CD4-positive, CD25-positive, alpha-beta regulatory T cell (primary cell): ENCODE data around the gene ACSS2. TPM values are rescaled to one million over a fixed set of nuclear protein-coding genes. Genes with fewer than 3 reads are reported as not detected.
"Not testable (repeated sequence)": the region's sequence is repeated elsewhere in the genome, so short reads cannot be mapped to it uniquely, and the experiment has no call there.

ENCODE experiments used
- ATAC-seq, 2 donors: fragments of 150-1000 bp; cut with Tn5 transposase; one replicate each; pipeline ENCODE4 v1.10.0; 2021; ENCODE audit warnings: low read depth in 2 of 2, moderate number of reproducible peaks in 2 of 2, moderate library complexity in 1 of 2
- DNase-seq, 3 donors: peaks; one replicate each; pipeline versions ENCODE4 v3.0.0 to v3.0.0-alpha.2; 2012 to 2022; ENCODE audit warnings: mixed read lengths in 1 of 3
- H3K27ac ChIP-seq: one replicate; pipeline ENCODE4 v1.7.0; 2013; ENCODE audit warnings: mild to moderate bottlenecking, low read length; ENCODE audit not compliant: insufficient read depth, poor library complexity, severe bottlenecking
- H3K27me3 ChIP-seq: one replicate; pipeline ENCODE4 v1.7.0; 2013; ENCODE audit warnings: low read length; ENCODE audit not compliant: control insufficient read depth, insufficient read depth
- H3K36me3 ChIP-seq: one replicate; pipeline ENCODE4 v1.7.0; 2013; ENCODE audit warnings: mild to moderate bottlenecking, low read length, moderate library complexity; ENCODE audit not compliant: control insufficient read depth, insufficient read depth
- H3K4me1 ChIP-seq: 2 replicates; pipeline ENCODE4 v1.7.0; 2013; ENCODE audit warnings: mild to moderate bottlenecking, low read length; ENCODE audit not compliant: insufficient read depth, control insufficient read depth, poor library complexity, severe bottlenecking
- H3K4me3 ChIP-seq: one replicate; pipeline ENCODE4 v1.7.0; 2013; ENCODE audit warnings: low read depth, mild to moderate bottlenecking, low read length, moderate library complexity
- H3K9me3 ChIP-seq, 2 experiments: 1 replicate in 1 of 2; 2 replicates in 1 of 2; pipeline ENCODE4 v1.7.0; 2013; ENCODE audit warnings: low read length in 2 of 2, mild to moderate bottlenecking in 1 of 2, moderate library complexity in 1 of 2; ENCODE audit not compliant: control insufficient read depth in 2 of 2
- H3K27ac Mint-ChIP-seq, 3 donors: one replicate each; pipeline ENCODE4 v1.8.0; 2020 to 2022; ENCODE audit warnings: mild to moderate bottlenecking in 3 of 3, mixed read lengths in 3 of 3, moderate library complexity in 2 of 3
- H3K27me3 Mint-ChIP-seq: one replicate; pipeline ENCODE4 v1.8.0; 2022; ENCODE audit warnings: mild to moderate bottlenecking, mixed read lengths
- H3K36me3 Mint-ChIP-seq: one replicate; pipeline ENCODE4 v1.8.0; 2020; ENCODE audit warnings: mixed read lengths
- H3K4me1 Mint-ChIP-seq, 4 donors: one replicate each; pipeline ENCODE4 v1.8.0; 2020 to 2022; ENCODE audit warnings: mixed read lengths in 4 of 4, mild to moderate bottlenecking in 1 of 4
- H3K4me3 Mint-ChIP-seq, 4 donors: one replicate each; pipeline ENCODE4 v1.8.0; 2020 to 2022; ENCODE audit warnings: mild to moderate bottlenecking in 4 of 4, mixed read lengths in 4 of 4, moderate library complexity in 3 of 4
- H3K9me3 Mint-ChIP-seq, 7 donors: one replicate each; pipeline ENCODE4 v1.8.0; 2020 to 2022; ENCODE audit warnings: mixed read lengths in 7 of 7, mild to moderate bottlenecking in 3 of 7, moderate library complexity in 2 of 7
- polyA plus RNA-seq, 4 donors: library from polyadenylated mRNA; unstranded; fragments of 300-500 nt; fragmentation: Illumina TruSeq; gene quantifications; one replicate each; pipeline ENCODE4 v1.2.3, GENCODE V29; 2021
- total RNA-seq: library from RNA; stranded (reverse); gene quantifications from one replicate; pipeline ENCODE4 v1.2.3, GENCODE V29; 2022

The ACSS2 gene
- total and polyA plus RNA-seq, 5 donors from 2014 or later: 8.8 to 14.1 (median 11.7) TPM

DNA sequence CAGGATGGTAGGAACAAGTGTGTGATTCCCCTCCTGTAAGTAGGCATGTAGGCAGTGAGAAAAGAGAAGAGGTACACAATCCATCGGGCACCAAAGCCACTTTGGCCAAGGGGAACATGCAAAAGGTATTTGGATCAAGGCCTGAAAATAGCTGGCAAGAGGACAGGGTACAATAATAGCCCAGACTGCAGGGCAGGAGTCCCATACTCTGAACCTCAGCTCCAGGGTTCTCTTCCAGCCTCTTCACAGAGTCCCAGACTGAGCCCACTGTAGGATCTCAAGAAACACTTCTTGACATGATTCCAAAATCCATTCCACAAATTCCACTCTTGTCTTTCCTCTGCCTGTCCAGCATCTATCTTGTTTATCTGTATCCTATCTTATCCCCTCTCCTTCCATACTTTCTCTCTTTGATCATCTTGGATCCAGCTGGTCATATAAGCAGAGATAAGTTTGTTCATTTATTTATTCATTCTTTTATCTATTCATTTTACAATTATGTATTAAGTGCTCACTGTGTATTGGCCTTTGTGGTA is 19.7 kb downstream of the ACSS2 start:
- Mint-ChIP-seq H3K27ac (no peak overlapping the region), H3K4me1 (peaks cover 8 to 17% (median 13%) of the 10 kb centered on the region in 4 donors), H3K9me3 (peaks cover 0 to 4% (median 0%) of the 10 kb centered on the region in 7 donors), H3K27me3 (no peaks in the 10 kb centered on the region), H3K36me3 (peaks cover 12% of the 10 kb centered on the region), H3K4me3 (no peak overlapping the region)
- no peaks in the 10 kb centered on the region for H3K36me3 ChIP-seq
- no peak overlapping the region for H3K27ac ChIP-seq
- H3K27me3 ChIP-seq: no peaks in the 10 kb centered on the region
- no peaks in the 10 kb centered on the region for H3K4me1 ChIP-seq
- H3K9me3 ChIP-seq: no peaks in the 10 kb centered on the region
- DNase-seq (no peak), ATAC-seq (no peak)
- H3K4me3 ChIP-seq: no peak overlapping the region

DNA sequence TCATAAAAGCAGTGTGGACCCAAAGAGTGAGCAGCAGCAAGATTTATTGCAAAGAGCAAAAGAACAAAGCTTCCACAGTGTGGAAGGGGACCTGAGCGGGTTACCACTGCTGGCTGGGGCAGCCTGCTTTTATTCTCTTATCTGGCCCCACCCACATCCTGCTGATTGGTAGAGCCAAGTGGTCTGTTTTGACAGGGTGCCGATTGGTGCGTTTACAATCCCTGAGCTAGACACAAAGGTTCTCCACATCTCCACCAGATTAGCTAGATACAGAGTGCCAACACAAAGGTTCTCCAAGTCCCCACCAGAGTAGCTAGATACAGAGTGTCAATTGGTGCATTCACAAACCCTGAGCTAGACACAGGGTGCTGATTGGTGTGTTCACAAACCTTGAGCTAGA is 21.7 kb downstream of the ACSS2 start:
- not testable (repeated sequence) for H3K36me3 ChIP-seq, H3K4me3 ChIP-seq, DNase-seq, H3K4me1 ChIP-seq, H3K4me3 Mint-ChIP-seq, H3K27ac ChIP-seq, H3K9me3 ChIP-seq, H3K9me3 Mint-ChIP-seq, ATAC-seq, H3K27ac Mint-ChIP-seq, H3K27me3 Mint-ChIP-seq, H3K27me3 ChIP-seq
- H3K36me3 Mint-ChIP-seq: peaks cover 12% of the 10 kb centered on the region
- peaks cover 0 to 12% (median 2%) of the 10 kb centered on the region in 4 donors for H3K4me1 Mint-ChIP-seq

DNA sequence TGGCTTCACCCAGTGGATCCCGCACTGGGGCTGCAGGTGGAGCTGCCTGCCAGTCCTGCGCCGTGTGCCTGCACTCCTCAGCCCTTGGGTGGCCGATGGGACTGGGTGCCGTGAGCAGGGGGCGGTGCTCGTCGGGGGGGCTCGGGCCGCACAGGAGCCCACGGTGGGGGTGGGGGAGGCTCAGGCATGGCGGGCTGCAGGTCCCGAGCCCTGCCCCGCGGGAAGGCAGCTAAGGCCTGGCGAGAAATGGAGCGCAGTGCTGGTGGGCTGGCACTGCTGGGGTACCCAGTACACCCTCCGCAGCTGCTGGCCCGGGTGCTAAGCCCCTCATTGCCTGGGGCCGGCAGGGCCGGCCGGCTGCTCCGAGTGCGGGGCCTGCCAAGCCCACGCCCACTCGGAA is 22.3 kb downstream of the ACSS2 start:
- not testable (repeated sequence) for H3K4me3 Mint-ChIP-seq, ATAC-seq, H3K27ac Mint-ChIP-seq, H3K27me3 ChIP-seq, H3K27me3 Mint-ChIP-seq, H3K36me3 ChIP-seq, H3K27ac ChIP-seq, H3K4me1 ChIP-seq, H3K9me3 Mint-ChIP-seq, H3K9me3 ChIP-seq, H3K4me3 ChIP-seq, DNase-seq
- Mint-ChIP-seq H3K4me1 (peaks cover 0 to 12% (median 3%) of the 10 kb centered on the region in 4 donors), H3K36me3 (peaks cover 12% of the 10 kb centered on the region)

DNA sequence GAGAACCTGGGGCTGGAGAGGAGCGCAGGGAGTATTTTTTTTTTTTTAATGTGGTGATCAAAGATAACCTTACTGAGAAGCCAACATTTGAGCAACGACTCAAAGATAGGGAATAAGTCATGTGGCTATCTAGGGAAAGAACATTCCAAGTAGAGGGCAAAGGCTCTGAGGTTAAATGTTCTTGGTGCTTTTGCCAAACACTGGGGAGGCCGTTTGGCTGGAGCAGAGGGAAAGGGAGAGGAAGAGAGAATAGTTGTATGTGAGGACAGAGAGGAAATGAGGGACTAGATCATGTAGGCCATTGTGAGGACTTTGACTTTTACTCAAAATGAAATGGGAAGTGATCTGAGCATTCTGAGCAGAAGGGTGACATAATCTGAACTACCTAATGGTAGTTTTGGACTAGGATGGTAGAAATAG is 27.8 kb downstream of the ACSS2 start:
- Mint-ChIP-seq H3K4me3 (no peak overlapping the region), H3K9me3 (peaks cover 0 to 4% (median 0%) of the 10 kb centered on the region in 7 donors), H3K27me3 (no peaks in the 10 kb centered on the region), H3K27ac (no peak overlapping the region), H3K36me3 (no peaks in the 10 kb centered on the region), H3K4me1 (peaks cover 5 to 12% (median 7%) of the 10 kb centered on the region in 4 donors)
- Histone ChIP-seq H3K4me3 (no peak overlapping the region), H3K27me3 (no peaks in the 10 kb centered on the region), H3K36me3 (no peaks in the 10 kb centered on the region), H3K27ac (no peak overlapping the region), H3K9me3 (no peaks in the 10 kb centered on the region), H3K4me1 (no peaks in the 10 kb centered on the region)
- DNase-seq (no peak), ATAC-seq (no peak)

DNA sequence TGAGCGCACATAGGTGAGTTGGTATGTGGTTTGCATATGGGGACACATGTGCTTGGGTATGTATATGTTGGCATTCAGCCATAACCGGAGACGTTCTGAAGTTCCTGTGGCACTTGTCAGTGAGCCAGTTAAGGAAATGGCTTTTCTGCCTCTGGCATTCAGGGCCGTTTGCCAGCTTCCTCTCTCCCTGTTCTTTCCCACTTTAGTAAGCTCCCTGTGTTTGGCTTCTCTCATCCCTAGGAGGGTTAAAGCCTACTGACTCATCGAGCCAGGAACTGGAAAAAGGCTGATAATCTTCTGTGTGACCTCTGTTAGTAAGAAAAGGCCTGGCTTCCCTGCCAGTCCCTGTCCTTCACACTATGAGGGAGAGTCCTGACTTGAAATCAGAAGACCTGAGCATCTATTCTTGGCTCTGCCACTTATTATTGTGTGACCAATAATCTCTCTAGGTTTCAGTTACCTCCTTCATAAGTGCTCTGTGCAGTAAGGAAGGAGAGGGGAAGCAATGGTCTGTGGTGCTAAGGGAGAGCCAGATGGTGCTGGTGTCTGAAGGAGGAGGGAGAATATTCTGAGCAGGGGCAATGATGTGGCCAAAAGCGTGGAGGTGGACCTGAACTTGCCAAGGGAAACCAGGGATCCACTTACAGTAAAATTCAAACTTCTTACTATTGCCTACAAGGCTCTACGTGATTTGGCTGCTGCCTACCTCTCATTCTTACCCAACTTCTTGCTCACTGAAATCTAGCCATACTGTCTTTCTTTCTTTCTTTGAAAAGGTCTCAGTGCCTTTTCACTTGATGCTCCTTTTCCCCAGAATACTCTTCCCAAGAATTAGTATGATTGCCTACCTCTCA is 31.4 kb downstream of the ACSS2 start:
- ATAC-seq: no peak

DNA sequence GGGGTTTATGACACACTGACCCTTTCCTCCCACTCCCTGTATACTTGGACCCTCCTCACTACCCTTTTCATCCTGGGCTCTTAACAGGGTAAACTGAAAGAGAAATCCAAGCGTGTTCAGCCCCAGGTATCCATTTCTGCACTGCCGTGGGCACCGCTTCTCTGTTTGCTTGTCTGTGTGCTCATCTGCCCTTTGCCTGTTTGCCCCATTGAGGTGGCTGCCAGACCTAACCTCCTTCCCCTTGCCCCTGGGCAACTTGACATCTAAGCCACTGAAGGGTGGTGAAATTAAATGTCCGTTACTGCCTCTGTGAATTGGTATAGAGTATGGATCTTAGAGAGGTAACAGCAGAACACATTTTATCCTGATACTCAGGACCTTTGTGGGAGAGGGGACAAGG is 38.7 kb downstream of the ACSS2 start:
- peaks cover 2% of the 10 kb centered on the region for H3K36me3 Mint-ChIP-seq
- H3K9me3 Mint-ChIP-seq: no peaks in the 10 kb centered on the region
- no peaks in the 10 kb centered on the region for H3K27me3 ChIP-seq
- H3K36me3 ChIP-seq: no peaks in the 10 kb centered on the region
- H3K9me3 ChIP-seq: no peaks in the 10 kb centered on the region
- no peak overlapping the region for H3K4me3 ChIP-seq
- H3K4me1 ChIP-seq: peaks cover 4% of the 10 kb centered on the region
- peaks cover 5 to 15% (median 10%) of the 10 kb centered on the region in 4 donors for H3K4me1 Mint-ChIP-seq
- H3K27ac ChIP-seq: no peak overlapping the region
- no peaks in the 10 kb centered on the region for H3K27me3 Mint-ChIP-seq
- DNase-seq (no peak), ATAC-seq (no peak)
- no peak overlapping the region for H3K4me3 Mint-ChIP-seq
- H3K27ac Mint-ChIP-seq: no peak overlapping the region

More for the DNA sequence above, 31.4 kb downstream of the ACSS2 start:
- Mint-ChIP-seq H3K4me1 (peaks cover 0 to 6% (median 5%) of the 10 kb centered on the region in 4 donors), H3K36me3 (no peaks in the 10 kb centered on the region), H3K27me3 (no peaks in the 10 kb centered on the region), H3K9me3 (no peaks in the 10 kb centered on the region), H3K4me3 (no peak overlapping the region), H3K27ac (peak overlapping the region in 1 of 3 donors; percentile 7)
- no peak overlapping the region for H3K4me3 ChIP-seq
- no peaks in the 10 kb centered on the region for H3K9me3 ChIP-seq
- no peaks in the 10 kb centered on the region for H3K36me3 ChIP-seq
- no peaks in the 10 kb centered on the region for H3K4me1 ChIP-seq
- H3K27ac ChIP-seq: no peak overlapping the region
- no peak for DNase-seq
- H3K27me3 ChIP-seq: no peaks in the 10 kb centered on the region

DNA sequence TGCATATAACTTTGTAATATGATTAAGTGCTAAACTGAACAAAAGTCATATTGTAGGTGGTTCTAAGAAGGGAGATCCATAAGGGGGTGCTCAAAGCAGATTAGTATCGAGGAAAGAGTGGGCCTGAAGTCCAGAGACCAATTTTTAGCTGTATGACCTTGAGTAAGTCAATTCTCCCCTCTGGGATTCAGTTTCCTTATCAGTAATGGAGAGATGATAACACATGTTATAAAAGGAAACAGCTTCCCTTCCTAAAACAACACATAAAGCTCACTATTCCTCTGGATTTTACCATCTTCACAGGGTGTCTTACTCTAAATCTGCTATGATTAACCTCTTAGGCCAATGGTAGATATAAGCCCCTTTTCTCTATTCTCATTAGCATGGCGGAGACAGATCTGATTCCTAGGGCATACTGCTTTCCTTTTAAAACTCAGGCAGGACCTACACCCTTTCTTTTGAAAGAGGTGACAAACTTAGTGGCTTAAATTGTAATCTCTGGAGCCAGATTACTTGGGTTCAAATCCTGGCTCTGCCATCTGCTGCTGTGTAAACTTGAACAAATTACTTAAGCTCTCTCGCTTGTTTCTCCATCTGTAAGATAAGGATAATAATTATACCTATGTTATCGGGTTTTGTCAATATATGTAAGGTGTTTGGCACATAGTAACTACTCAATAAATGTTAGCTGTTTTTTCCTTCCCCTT is 39.5 kb downstream of the ACSS2 start:
- Mint-ChIP-seq H3K27ac (no peak overlapping the region), H3K4me3 (no peak overlapping the region), H3K27me3 (no peaks in the 10 kb centered on the region), H3K9me3 (no peaks in the 10 kb centered on the region), H3K4me1 (peaks cover 5 to 15% (median 10%) of the 10 kb centered on the region in 4 donors), H3K36me3 (peaks cover 4% of the 10 kb centered on the region)
- H3K4me3 ChIP-seq: no peak overlapping the region
- H3K4me1 ChIP-seq: peaks cover 4% of the 10 kb centered on the region
- no peaks in the 10 kb centered on the region for H3K9me3 ChIP-seq
- H3K27me3 ChIP-seq: no peaks in the 10 kb centered on the region
- ATAC-seq: no peak
- H3K36me3 ChIP-seq: no peaks in the 10 kb centered on the region
- no peak for DNase-seq
- no peak overlapping the region for H3K27ac ChIP-seq
